Endothelial cell of umbilical vein (primary cell): ENCODE data around the gene TDP1. TPM values are rescaled to one million over a fixed set of nuclear protein-coding genes. Genes with fewer than 3 reads are reported as not detected.

ENCODE experiments used
- BruUV-seq: library from RNA; stranded (reverse); fragments of 400-500 nt; replicated peaks from 2 replicates; lab custom pipeline; 2021; lab: Mats Ljungman, UMichigan
- CTCF ChIA-PET: fragments of 300-600, 350-600 bp; sonication (Branson Sonifier 250); formaldehyde crosslinking; loops from one replicate; lab custom pipeline; 2021; ENCODE audit warnings: antibody characterized with exemption, inconsistent platforms; lab: Charles Lee
- POLR2A ChIA-PET: fragments of 300-600, 350-600 bp; sonication (Branson Sonifier 250); formaldehyde crosslinking; loops from one replicate; lab custom pipeline; 2021; ENCODE audit warnings: antibody characterized with exemption, inconsistent platforms; lab: Charles Lee
- DNase-seq: peaks from one replicate; pipeline ENCODE4 v3.0.0-alpha.2; 2011; ENCODE audit warnings: low read depth, low spot score
- FAIRE-seq: peaks from 2 replicates; lab custom pipeline; 2011; peaks lifted over from hg19 to GRCh38; lab: Jason Lieb, UNC
- H2AFZ ChIP-seq: 2 replicates; pipeline ENCODE4 v1.6.0; 2012; ENCODE audit warnings: low read depth, low read length, control low read depth, inconsistent platforms
- H3K27ac ChIP-seq: 2 replicates; pipeline ENCODE4 v1.5.1; 2011; ENCODE audit warnings: low read depth, mild to moderate bottlenecking, control low read depth, low read length, moderate library complexity; ENCODE audit not compliant: insufficient read depth
- H3K27me3 ChIP-seq, 2 experiments: 2 replicates each; pipeline versions ENCODE4 v1.6.0 to v1.6.1; 2011; ENCODE audit warnings: low read length in 2 of 2, mixed read lengths in 1 of 2; ENCODE audit not compliant: control insufficient read depth in 2 of 2, insufficient read depth in 2 of 2
- H3K36me3 ChIP-seq, 2 experiments: 2 replicates in 1 of 2; 3 replicates in 1 of 2; pipeline ENCODE4 v1.5.1; 2011; ENCODE audit warnings: low read length in 2 of 2, mild to moderate bottlenecking in 1 of 2, moderate library complexity in 1 of 2; ENCODE audit not compliant: control insufficient read depth in 2 of 2, insufficient read depth in 2 of 2; ENCODE audit errors: extremely low read depth in 1 of 2
- H3K4me1 ChIP-seq: 3 replicates; pipeline ENCODE4 v1.5.1; 2011; ENCODE audit warnings: mild to moderate bottlenecking, low read length; ENCODE audit not compliant: control insufficient read depth, insufficient read depth; ENCODE audit errors: extremely low read depth
- H3K4me2 ChIP-seq: 2 replicates; pipeline ENCODE4 v1.6.1; 2011; ENCODE audit warnings: low read length, control low read depth, mixed read lengths; ENCODE audit not compliant: insufficient read depth
- H3K4me3 ChIP-seq, 3 experiments: fragments of 200-600 bp in 1 of 3; sonication (generic), shearing (Covaris generic) in 1 of 3; replicated peaks in 1 of 3; 2 replicates each; pipeline ENCODE4 v1.5.1; 2011 to 2016; ENCODE audit warnings: control low read depth in 3 of 3, low read length in 3 of 3, mild to moderate bottlenecking in 2 of 3, inconsistent platforms in 1 of 3, low read depth in 1 of 3, moderate library complexity in 1 of 3; ENCODE audit not compliant: insufficient read depth in 1 of 3
- H3K79me2 ChIP-seq: 2 replicates; pipeline ENCODE4 v1.6.0; 2012; ENCODE audit warnings: low read length, inconsistent platforms; ENCODE audit not compliant: control insufficient read depth, insufficient read depth
- H3K9ac ChIP-seq: replicated peaks from 2 replicates; pipeline ENCODE3; 2011; ENCODE audit warnings: low read length, control low read depth; ENCODE audit not compliant: insufficient read depth; ENCODE audit errors: extremely low read depth
- H3K9me1 ChIP-seq: replicated peaks from 3 replicates; pipeline ENCODE4 v1.6.0; 2011; ENCODE audit warnings: mild to moderate bottlenecking, low read length; ENCODE audit not compliant: control insufficient read depth, insufficient read depth; ENCODE audit errors: extremely low read depth
- H3K9me3 ChIP-seq: replicated peaks from 2 replicates; pipeline ENCODE4 v1.5.1; 2012; ENCODE audit warnings: low read length, inconsistent platforms; ENCODE audit not compliant: control insufficient read depth, insufficient read depth
- H4K20me1 ChIP-seq: replicated peaks from 2 replicates; pipeline ENCODE3; 2011; ENCODE audit warnings: mild to moderate bottlenecking, low read length; ENCODE audit not compliant: control insufficient read depth, insufficient read depth; ENCODE audit errors: extremely low read depth
- EZH2 ChIP-seq: IDR thresholded peaks from 2 replicates; pipeline ENCODE4 v1.6.1; 2012; ENCODE audit warnings: borderline replicate concordance, low read depth, mild to moderate bottlenecking, moderate library complexity, low read length, inconsistent platforms; ENCODE audit not compliant: severe bottlenecking
- FOS ChIP-seq: IDR thresholded peaks from 2 replicates; pipeline ENCODE4 v1.6.1; 2011; ENCODE audit warnings: mild to moderate bottlenecking, low read length, moderate library complexity, borderline replicate concordance; ENCODE audit not compliant: insufficient read depth
- GATA2 ChIP-seq: IDR thresholded peaks from 2 replicates; pipeline ENCODE4 v1.7.0; 2011; ENCODE audit warnings: low read depth, mild to moderate bottlenecking, moderate library complexity, mixed read lengths, low read length; ENCODE audit not compliant: insufficient read length, insufficient read depth
- JUN ChIP-seq: IDR thresholded peaks from 2 replicates; pipeline ENCODE4 v1.6.1; 2011; ENCODE audit warnings: borderline replicate concordance, low read depth; ENCODE audit not compliant: insufficient read length, insufficient read depth
- MYC ChIP-seq: IDR thresholded peaks from one replicate; pipeline ENCODE4 v1.6.1; 2011; ENCODE audit warnings: mild to moderate bottlenecking, low read depth, low read length
- POLR2A ChIP-seq: IDR thresholded peaks from 2 replicates; pipeline ENCODE4 v1.6.1; 2012; ENCODE audit warnings: low read depth, mild to moderate bottlenecking, control low read depth, low read length
- POLR2AphosphoS5 ChIP-seq: IDR thresholded peaks from 2 replicates; pipeline ENCODE4 v1.6.1; 2012; ENCODE audit warnings: low read depth, mild to moderate bottlenecking, control low read depth, low read length, moderate library complexity; ENCODE audit not compliant: insufficient read depth
- dilution Hi-C: fragments of 300-500 bp; cut with MboI; formaldehyde crosslinking; loops from one replicate; pipeline ENCODE4 v1.15.0; 2019; ENCODE audit warnings: low sequenced_read_pairs; ENCODE audit not compliant: extremely low pct_ligation_motif_present
- intact Hi-C: fragments of 100-400 bp; cut with micrococcal nuclease; formaldehyde crosslinking; loops from one replicate; pipeline ENCODE4 v1.10.0; 2022
- polyA plus RNA-seq, 4 experiments: library from polyadenylated mRNA; depleted of rRNA in 3 of 4; stranded (reverse) in 3 of 4; unstranded in 1 of 4; fragments of >200 nt; gene quantifications; 2 replicates each; pipeline versions ENCODE4 v1.2.1 to v1.2.3, GENCODE V29; 2011 to 2012; ENCODE audit warnings: missing spikeins in 1 of 4
- total RNA-seq: library from RNA; stranded (reverse); gene quantifications from 2 replicates; pipeline ENCODE4 v1.2.3, GENCODE V29; 2021
- TF ChIP-seq, protein P1 (sequence below): IDR thresholded peaks from 2 replicates; pipeline ENCODE4 v1.6.1; 2011; ENCODE audit not compliant: insufficient read depth, insufficient read length
- TF ChIP-seq, protein P2 (sequence below), 2 donors: IDR thresholded peaks; 1 replicate in 1 of 2; 2 replicates in 1 of 2; pipeline ENCODE4 v1.5.1; 2011; ENCODE audit warnings: low read length in 2 of 2, mild to moderate bottlenecking in 2 of 2, moderate library complexity in 2 of 2, control low read depth in 1 of 2, inconsistent platforms in 1 of 2, low read depth in 1 of 2; ENCODE audit not compliant: insufficient read depth in 1 of 2; ENCODE audit errors: extremely low read depth in 1 of 2

Gene TDP1
- total and polyA plus RNA-seq, 2 donors (not counting 3 experiments of a cell fraction or from before 2014, with no cell fraction given) = 14.1 to 30.5 TPM

DNA sequence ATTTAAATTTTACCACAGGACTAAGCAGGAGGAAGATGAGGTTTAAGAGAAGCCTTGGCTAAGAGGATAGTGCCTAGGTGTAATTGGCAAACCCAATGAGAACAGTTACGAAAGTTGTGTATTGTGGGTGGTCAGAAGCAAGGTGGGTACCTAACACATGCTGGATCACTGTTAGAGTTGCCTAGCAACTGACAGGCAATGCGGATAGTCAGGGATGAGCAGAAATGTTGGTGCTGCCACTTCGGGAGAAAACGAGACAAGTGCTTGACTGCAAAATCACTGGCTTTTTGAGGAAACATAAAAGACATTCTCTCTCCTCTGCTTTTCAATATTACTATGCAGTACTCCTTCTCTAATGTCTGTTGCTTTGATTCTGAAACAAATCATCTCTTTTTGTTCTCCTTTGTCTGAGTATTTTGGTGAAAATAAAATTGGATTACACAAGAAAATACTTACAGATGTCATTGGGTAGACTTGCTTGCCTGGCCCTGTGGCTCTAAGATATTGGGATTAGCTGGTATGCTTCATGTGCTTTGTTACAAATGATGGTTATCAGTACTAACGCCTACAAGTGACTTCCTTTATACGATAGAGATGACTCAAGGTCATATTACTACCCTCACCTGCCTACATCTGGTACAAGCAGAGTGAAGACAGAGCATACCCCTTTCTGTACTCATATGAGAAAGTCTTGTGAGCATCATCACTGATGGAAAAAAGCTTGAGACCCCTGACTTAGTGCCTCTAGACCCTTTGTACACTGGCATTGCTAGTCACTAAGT lies 48.0 kb downstream of the TDP1 start:
- no TSS peak for BruUV-seq
- Histone ChIP-seq H3K27me3 (no peaks in the 10 kb centered on the region), H3K36me3 (peaks cover 5 to 11% of the 10 kb centered on the region in 2 experiments), H4K20me1 (no peaks in the 10 kb centered on the region), H3K9ac (no peak overlapping the region), H3K9me1 (no peaks in the 10 kb centered on the region), H2AFZ (no peak overlapping the region), H3K4me2 (no peak overlapping the region), H3K4me3 (no peak overlapping the region), H3K27ac (no peak overlapping the region), H3K79me2 (no peaks in the 10 kb centered on the region), H3K4me1 (no peaks in the 10 kb centered on the region), H3K9me3 (no peaks in the 10 kb centered on the region)
- no peak for FAIRE-seq
- ChIA-PET POLR2A (no interaction called here), CTCF (interaction anchor here (1.0 kb wide), 1 partner anchor 30 kb away, joined by 4 read pairs; no protein-coding TSS in a partner anchor)
- DNase-seq = no peak
- intact Hi-C loops (no loop called here), dilution Hi-C loops (no loop called here)
- TF ChIP-seq, protein P1, sequence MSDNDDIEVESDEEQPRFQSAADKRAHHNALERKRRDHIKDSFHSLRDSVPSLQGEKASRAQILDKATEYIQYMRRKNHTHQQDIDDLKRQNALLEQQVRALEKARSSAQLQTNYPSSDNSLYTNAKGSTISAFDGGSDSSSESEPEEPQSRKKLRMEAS = no peak
- TF ChIP-seq GATA2 (no peak), MYC (no peak), FOS (no peak), JUN (no peak), EZH2 (no peak), POLR2A (no peak), POLR2AphosphoS5 (no peak)
- TF ChIP-seq, protein P2, sequence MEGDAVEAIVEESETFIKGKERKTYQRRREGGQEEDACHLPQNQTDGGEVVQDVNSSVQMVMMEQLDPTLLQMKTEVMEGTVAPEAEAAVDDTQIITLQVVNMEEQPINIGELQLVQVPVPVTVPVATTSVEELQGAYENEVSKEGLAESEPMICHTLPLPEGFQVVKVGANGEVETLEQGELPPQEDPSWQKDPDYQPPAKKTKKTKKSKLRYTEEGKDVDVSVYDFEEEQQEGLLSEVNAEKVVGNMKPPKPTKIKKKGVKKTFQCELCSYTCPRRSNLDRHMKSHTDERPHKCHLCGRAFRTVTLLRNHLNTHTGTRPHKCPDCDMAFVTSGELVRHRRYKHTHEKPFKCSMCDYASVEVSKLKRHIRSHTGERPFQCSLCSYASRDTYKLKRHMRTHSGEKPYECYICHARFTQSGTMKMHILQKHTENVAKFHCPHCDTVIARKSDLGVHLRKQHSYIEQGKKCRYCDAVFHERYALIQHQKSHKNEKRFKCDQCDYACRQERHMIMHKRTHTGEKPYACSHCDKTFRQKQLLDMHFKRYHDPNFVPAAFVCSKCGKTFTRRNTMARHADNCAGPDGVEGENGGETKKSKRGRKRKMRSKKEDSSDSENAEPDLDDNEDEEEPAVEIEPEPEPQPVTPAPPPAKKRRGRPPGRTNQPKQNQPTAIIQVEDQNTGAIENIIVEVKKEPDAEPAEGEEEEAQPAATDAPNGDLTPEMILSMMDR (IDR thresholded peaks at IDR 0.05; ENCODE audit: extremely low read depth in 1 of 2, insufficient read depth in 1 of 2, low read depth in 1 of 2, low read length in 2 of 2) = no peak
